Erythroblast (primary cell): ENCODE results near the gene C2orf74.

Experiments
- GATA1 ChIP-seq: IDR thresholded peaks from 2 replicates; pipeline ENCODE4 v1.6.1; 2011; ENCODE audit warnings: low read depth, mild to moderate bottlenecking, control low read depth, low read length, moderate library complexity
- POLR2A ChIP-seq: IDR thresholded peaks from 2 replicates; pipeline ENCODE4 v1.6.1; 2011; ENCODE audit warnings: mild to moderate bottlenecking, low read length

GRCh38 chr2:61151436-61151835 lies 10.6 kb upstream of the C2orf74 start:
- TF ChIP-seq POLR2A (no peak), GATA1 (no peak)
